Measurements from ENCODE around the gene SCO2. TPM values are rescaled to one million over a fixed set of nuclear protein-coding genes. Genes with fewer than 3 reads are reported as not detected.

SCO2 gene
- total RNA-seq, 2 donors from 2014 or later = 0.89 to 2.3 TPM

DNA sequence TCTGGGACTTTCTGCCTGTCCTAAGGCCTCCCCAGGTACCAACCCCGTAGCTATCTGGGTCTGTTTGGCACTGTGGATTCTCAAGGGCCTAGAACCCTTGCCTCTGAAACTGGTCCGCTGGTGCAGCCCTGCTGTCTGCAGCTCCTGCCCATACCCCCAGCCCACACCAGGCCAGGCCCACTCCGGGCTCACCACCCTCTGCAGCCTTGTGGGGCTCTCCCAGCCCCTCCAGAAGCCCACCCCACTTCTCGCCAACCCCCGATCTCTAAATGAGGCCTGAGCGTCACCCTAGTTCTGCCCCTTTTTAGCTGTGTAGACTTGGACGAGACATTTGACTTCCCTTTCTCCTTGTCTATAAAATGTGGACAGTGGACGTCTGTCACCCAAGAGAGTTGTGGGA lies 25.0 kb upstream of the SCO2 start:
- H3K4me3 Mint-ChIP-seq = no peak overlapping the region
- no peak overlapping the region for H3K27ac Mint-ChIP-seq
- H3K9ac ChIP-seq (ENCODE audit: extremely low read depth, low read length, poor library complexity, severe bottlenecking) = no peak overlapping the region
- no peak overlapping the region for H3K4me3 ChIP-seq (ENCODE audit: low read length)
- no peaks in the 10 kb centered on the region for H3K4me1 ChIP-seq (ENCODE audit: control insufficient read depth, insufficient read depth, low read length)
- no peaks in the 10 kb centered on the region for H3K36me3 Mint-ChIP-seq (ENCODE audit: low read depth)
- H3K9me3 Mint-ChIP-seq = no peaks in the 10 kb centered on the region
- peaks cover 8% of the 10 kb centered on the region for H3K27me3 Mint-ChIP-seq (ENCODE audit: insufficient read depth)
- peaks cover 3% of the 10 kb centered on the region for H3K4me1 Mint-ChIP-seq
- DNase-seq = no peak
- H3K36me3 ChIP-seq (ENCODE audit: control insufficient read depth, insufficient read depth, low read length) = no peaks in the 10 kb centered on the region
- H3K9me3 ChIP-seq (ENCODE audit: control insufficient read depth, low read length) = no peaks in the 10 kb centered on the region
- no peaks in the 10 kb centered on the region for H3K27me3 ChIP-seq (ENCODE audit: control insufficient read depth, insufficient read depth, low read length, poor library complexity, severe bottlenecking)
- TF ChIP-seq, protein P1, sequence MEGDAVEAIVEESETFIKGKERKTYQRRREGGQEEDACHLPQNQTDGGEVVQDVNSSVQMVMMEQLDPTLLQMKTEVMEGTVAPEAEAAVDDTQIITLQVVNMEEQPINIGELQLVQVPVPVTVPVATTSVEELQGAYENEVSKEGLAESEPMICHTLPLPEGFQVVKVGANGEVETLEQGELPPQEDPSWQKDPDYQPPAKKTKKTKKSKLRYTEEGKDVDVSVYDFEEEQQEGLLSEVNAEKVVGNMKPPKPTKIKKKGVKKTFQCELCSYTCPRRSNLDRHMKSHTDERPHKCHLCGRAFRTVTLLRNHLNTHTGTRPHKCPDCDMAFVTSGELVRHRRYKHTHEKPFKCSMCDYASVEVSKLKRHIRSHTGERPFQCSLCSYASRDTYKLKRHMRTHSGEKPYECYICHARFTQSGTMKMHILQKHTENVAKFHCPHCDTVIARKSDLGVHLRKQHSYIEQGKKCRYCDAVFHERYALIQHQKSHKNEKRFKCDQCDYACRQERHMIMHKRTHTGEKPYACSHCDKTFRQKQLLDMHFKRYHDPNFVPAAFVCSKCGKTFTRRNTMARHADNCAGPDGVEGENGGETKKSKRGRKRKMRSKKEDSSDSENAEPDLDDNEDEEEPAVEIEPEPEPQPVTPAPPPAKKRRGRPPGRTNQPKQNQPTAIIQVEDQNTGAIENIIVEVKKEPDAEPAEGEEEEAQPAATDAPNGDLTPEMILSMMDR (conservative IDR thresholded peaks at IDR 0.05) = no peak
- no peak overlapping the region for H3K27ac ChIP-seq (ENCODE audit: low read depth, low read length)
- WGBS, 2 experiments (ENCODE audit: insufficient coverage in 1 of 2, insufficient read length in 1 of 2) = 92 to 95% methylated on average over 7 to 8 of the region's 8 CpGs

- no peaks in the 10 kb centered on the region for H3K9me3 ChIP-seq (ENCODE audit: control insufficient read depth, low read length)
- Mint-ChIP-seq H3K4me3 (no peak overlapping the region), H3K4me1 (peaks cover 3% of the 10 kb centered on the region), H3K9me3 (no peaks in the 10 kb centered on the region), H3K36me3 (ENCODE audit: low read depth) (no peaks in the 10 kb centered on the region), H3K27me3 (ENCODE audit: insufficient read depth) (peaks cover 18% of the 10 kb centered on the region), H3K27ac (no peak overlapping the region)
- H3K27ac ChIP-seq (ENCODE audit: low read depth, low read length) = no peak overlapping the region
- TF ChIP-seq, protein P1 (conservative IDR thresholded peaks at IDR 0.05) = no peak
- no peaks in the 10 kb centered on the region for H3K36me3 ChIP-seq (ENCODE audit: control insufficient read depth, insufficient read depth, low read length)
- no peak for DNase-seq
- 95% methylated on average over 31 to 68 of the region's 68 CpGs for WGBS, 2 experiments (ENCODE audit: insufficient coverage in 1 of 2, insufficient read length in 1 of 2)
- no peak overlapping the region for H3K4me3 ChIP-seq (ENCODE audit: low read length)
- peaks cover 11% of the 10 kb centered on the region for H3K27me3 ChIP-seq (ENCODE audit: control insufficient read depth, insufficient read depth, low read length, poor library complexity, severe bottlenecking)
- H3K9ac ChIP-seq (ENCODE audit: extremely low read depth, low read length, poor library complexity, severe bottlenecking) = no peak overlapping the region
- H3K4me1 ChIP-seq (ENCODE audit: control insufficient read depth, insufficient read depth, low read length) = no peaks in the 10 kb centered on the region
These were observed 23.8 kb upstream of the SCO2 start for GRCh38 chr22:50548921-50549790.

- no peaks in the 10 kb centered on the region for H3K36me3 ChIP-seq (ENCODE audit: control insufficient read depth, insufficient read depth, low read length)
- H3K9me3 ChIP-seq (ENCODE audit: control insufficient read depth, low read length) = no peaks in the 10 kb centered on the region
- Mint-ChIP-seq H3K27ac (no peak overlapping the region), H3K4me3 (no peak overlapping the region), H3K9me3 (no peaks in the 10 kb centered on the region), H3K36me3 (ENCODE audit: low read depth) (no peaks in the 10 kb centered on the region), H3K27me3 (ENCODE audit: insufficient read depth) (peaks cover 18% of the 10 kb centered on the region), H3K4me1 (peaks cover 3% of the 10 kb centered on the region)
- peaks cover 14% of the 10 kb centered on the region for H3K27me3 ChIP-seq (ENCODE audit: control insufficient read depth, insufficient read depth, low read length, poor library complexity, severe bottlenecking)
- no peak overlapping the region for H3K4me3 ChIP-seq (ENCODE audit: low read length)
- 92 to 95% methylated on average over 35 to 56 of the region's 56 CpGs for WGBS, 2 experiments (ENCODE audit: insufficient coverage in 1 of 2, insufficient read length in 1 of 2)
- H3K9ac ChIP-seq (ENCODE audit: extremely low read depth, low read length, poor library complexity, severe bottlenecking) = no peak overlapping the region
- H3K27ac ChIP-seq (ENCODE audit: low read depth, low read length) = no peak overlapping the region
- no peaks in the 10 kb centered on the region for H3K4me1 ChIP-seq (ENCODE audit: control insufficient read depth, insufficient read depth, low read length)
- DNase-seq = no peak
- TF ChIP-seq, protein P1 (conservative IDR thresholded peaks at IDR 0.05) = no peak
These were observed 22.9 kb upstream of the SCO2 start for GRCh38 chr22:50548040-50548920.
